NOMO-1 (cell line): ENCODE results near the gene CLDN6.

ENCODE experiments used
- DNase-seq, 2 experiments: peaks; one replicate each; lab custom pipeline; 2025; ENCODE audit not compliant: unreplicated experiment in 2 of 2; lab: John Stamatoyannopoulos, UW

The CLDN6 gene

DNA sequence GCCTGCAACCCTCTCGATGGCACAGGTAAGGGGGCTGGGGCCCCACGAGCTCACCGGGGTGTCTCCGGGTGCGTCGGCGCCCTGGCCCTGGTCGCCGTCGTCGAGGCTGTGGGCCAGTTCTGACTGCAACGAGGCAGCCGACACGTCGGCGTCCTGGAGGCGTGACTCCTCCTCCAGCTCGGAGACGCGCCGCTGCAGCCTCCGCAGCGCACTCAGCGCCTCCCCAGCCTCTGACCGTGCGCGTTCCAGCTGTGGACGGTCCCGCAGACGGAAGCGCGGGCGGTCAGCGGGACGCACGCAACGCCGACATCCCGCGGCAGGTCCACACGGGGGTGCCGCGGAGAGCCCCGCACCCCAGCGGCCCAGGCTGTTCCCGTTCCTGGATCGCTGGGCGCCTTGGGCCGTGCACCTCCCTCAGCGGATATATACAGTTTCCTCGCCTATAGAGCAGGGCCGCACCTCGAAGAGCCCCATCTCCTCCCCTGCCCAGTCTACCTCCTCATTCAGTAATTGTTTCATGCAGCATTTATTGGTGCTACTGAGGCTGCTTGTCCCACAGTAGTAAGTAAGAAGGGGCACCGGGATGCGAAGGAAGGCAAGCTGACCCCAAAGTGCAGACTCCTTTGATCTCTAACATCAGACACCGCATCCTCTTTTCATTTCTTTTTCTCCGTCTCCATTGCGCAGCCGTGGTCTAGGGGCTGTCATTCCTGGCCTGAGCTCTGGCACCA is 11.7 kb upstream of the CLDN6 start:
- peak in 1 of 2 experiments; percentile 28 for DNase-seq

DNA sequence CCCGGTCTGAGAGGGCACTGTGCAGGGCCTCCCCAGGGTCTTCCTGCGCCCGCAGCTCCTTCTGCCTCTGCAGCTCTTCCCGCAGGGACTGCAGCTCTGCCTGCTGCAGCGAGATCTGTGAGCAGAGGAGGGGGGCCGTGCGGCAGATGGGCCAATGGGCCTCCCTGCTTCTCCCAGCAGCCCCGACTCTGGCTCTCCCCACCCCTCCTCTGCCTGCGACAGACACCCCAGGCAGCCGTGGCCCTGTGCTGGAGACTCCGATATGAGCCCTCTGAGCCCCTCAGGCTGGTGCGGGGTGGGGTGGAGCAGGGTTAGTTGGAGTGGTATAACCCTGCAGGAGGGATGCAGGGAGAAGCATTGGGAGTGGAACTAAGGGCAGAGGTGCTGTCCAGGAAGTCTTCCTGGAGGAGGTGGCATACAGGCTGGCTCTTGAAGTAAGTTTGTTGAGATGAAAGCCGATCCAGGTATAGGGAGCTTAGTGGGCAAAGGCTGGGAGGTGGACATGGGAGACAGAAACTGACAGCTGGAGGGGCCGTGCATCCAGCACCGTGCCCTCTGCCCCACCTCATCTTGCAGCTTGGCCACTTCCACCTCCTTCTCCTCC is 10.8 kb upstream of the CLDN6 start:
- DNase-seq = no peak

DNA sequence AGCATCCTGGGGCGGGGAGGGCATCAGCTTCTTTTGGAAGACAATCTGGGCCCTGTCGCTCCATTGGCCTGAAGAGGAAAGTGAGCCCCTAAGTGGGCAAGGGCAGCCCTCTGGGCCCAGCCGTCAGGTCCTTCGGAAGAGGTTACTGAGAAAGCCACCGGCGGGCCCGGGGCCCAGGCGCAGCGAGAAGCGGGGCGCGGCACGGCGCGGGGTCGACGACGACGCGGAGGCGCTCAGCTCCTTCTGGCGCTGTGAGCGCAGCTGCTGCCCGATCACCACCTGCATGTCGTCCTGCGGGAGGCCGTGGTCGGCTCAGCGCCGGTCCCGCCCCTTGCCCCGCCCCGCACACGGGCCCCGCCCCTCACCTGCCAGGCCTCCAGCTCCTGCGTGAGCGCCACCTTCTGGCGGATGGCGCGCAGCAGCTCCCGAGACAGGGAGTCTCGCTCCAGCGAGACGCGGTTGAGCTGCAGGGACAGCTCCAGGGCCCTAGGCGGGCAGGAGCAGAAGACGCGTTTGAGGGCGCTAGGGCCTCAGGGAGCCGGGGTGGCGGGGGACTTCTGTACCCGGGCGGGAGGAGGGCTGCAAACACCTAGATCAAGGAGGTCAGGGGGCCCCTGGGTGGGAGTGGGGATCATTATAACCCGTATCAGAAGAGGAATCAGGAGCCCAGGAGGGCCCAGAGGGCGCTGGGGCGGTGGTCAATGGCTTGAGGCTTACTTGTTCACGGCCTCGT is 10.2 kb upstream of the CLDN6 start:
- peak; percentile 62 to 67 for DNase-seq

DNA sequence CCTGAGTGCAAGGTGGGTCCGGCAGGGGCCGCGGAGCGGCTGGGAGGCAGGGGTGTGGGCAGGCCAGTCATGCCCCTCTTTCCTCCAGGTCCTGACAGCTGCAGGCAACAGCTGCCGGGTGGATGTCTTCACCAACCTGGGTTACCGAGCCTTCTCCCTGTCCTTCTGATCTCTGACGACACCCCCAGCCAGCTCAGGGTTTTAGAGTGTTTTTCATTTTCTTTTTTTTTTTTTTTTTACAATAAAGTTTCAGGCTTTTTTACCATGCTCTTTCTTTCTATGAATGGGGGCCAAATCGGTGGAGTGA is 9.5 kb upstream of the CLDN6 start:
- DNase-seq = no peak

DNA sequence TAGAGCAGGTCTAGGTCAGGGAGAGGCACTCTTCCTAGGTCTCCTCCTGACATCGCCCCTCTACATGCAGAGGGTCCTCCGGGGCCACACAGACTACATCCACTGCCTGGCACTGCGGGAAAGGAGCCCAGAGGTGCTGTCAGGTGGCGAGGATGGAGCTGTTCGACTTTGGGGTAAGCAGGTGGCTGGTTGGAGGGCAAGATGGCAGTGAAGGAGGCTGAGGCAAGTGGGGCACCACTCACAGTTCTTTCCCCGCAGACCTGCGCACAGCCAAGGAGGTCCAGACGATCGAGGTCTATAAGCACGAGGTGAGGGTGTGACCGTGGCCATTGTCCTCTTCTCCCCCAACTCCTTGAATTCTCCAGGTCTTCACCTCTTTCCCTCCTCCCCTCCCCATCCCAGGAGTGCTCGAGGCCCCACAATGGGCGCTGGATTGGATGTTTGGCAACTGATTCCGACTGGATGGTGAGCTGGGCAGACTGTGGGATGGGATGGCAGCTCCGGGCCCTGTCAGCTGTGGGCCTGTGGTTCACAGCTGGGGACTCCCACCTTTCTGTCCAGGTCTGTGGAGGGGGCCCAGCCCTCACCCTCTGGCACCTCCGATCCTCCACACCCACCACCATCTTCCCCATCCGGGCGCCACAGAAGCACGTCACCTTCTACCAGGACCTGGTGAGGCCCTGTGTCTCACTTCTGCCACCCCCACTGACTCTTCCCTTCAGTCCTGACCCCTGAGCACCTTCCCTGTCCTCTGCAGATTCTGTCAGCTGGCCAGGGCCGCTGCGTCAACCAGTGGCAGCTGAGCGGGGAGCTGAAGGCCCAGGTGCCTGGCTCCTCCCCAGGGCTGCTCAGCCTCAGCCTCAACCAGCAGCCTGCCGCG is 8.9 kb upstream of the CLDN6 start:
- no peak for DNase-seq

DNA sequence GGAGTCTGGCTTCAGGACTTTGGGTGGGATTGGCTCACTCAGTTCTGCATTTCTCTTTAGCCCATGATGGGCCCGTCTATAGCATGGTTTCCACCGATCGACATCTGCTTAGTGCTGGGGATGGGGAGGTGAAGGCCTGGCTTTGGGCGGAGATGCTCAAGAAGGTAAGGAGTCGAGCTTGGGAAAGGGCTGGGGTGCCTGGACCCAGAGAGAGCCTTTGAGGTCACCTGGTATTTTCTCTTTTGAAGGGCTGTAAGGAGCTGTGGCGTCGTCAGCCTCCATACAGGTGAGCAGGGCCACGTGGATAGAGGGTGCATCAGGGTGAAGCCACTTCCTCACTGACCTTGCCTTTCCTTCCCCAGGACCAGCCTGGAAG is 8.0 kb upstream of the CLDN6 start:
- DNase-seq = no peak

DNA sequence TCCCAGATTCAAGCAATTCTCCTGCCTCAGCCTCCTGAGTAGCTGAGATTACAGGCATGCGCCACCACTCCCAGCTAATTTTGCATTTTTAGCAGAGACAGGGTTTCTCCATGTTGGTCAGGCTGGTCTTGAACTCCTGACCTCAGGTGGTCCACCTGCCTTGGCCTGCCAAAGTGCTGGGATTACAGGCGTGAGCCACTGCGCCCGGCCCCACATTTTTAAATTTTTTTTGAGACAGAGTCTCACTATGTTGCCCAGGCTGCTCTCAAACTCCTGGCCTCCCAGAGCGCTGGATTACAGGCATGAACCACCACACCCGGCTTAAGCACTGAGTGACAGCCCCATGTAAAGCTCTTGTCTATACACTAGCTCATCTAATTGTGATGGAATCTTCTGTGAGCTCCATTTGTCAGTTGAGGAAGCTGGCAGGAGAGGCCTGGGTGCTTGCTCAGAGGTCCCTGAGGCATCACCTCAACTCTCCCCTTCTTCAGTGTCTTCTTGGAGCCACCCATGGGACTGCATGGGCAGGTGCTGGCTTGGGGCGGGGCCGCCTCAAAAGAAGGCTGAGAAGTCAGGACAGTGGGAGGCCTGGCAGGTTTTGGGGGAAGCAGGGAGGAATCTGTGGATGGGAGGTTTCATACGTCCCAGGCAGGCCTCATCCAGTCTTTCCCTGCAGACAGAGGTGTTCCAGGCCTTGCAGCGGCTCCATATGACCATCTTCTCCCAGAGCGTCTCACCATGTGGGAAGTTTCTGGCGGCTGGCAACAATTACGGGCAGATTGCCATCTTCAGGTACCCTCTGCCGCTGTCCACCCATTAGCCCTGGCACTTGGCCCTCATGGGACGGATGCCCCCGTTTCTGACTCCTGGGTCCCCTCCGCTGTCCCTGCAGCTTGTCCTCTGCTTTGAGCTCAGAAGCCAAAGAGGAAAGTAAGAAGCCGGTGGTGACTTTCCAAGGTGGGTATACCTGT is 7.3 kb upstream of the CLDN6 start:
- DNase-seq = no peak

DNA sequence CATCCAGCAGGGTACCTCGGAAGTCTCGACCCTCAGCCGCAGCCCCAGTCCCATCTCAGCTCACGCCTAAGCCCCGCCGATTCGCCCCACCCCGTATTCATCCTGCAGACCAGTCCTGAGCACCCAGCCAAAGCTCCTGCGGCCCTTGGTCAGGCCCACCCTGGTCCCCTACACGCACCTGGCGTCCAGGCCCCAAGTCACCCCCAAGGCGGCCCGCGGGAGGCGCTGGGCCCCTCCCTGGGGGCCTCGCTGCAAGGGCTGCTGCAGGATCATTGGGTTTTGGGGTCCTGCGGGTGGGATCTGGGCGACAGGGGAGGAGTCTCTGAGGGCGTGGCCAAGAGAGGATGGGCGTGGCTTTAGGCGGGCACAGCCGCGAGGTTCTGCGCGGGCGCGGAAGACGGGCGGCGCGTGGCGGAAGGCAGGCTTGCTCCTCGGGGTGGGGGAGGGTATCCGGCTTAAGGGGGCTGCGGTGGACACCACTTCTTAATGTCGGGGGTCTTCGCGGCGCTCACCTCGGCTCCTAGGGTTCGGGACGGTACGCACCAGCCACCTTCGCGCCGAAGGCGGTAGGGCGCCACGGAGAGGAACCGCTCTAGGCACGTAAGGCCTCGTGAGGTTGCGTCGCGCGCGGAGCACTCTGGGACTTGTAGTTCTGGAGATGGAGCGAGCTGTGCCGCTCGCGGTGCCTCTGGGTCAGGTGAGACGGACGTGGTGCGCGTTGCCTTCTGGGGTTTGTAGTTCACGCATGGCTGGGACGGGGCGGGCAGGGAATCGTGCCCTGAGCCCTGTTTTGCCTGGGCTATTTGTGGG is 5.9 kb upstream of the CLDN6 start, which contains the start of the genes HCFC1R1 and THOC6:
Gene HCFC1R1 (minus strand): TSS at position 274 of the 810 bp plus-strand sequence. CDS start 1 bp downstream, at position 273.
Gene THOC6 (plus strand): TSS at position 367 of the 810 bp plus-strand sequence. CDS start 292 bp downstream, at position 659.
- DNase-seq = peak; percentile 95 to 97

DNA sequence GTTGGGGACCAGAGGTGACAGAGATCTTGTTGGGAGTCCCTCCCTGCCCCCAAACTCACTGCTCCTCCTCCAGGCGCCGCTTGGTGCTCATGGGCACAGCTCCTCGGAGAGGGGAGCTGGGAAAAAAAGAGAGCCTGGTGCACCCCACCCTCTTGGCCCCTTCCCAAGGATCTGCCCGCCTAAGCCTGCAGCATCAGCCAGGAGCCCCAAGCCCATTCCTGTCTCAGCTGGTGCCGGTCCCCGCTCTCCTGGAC is 5.4 kb upstream of the CLDN6 start:
- no peak for DNase-seq

DNA sequence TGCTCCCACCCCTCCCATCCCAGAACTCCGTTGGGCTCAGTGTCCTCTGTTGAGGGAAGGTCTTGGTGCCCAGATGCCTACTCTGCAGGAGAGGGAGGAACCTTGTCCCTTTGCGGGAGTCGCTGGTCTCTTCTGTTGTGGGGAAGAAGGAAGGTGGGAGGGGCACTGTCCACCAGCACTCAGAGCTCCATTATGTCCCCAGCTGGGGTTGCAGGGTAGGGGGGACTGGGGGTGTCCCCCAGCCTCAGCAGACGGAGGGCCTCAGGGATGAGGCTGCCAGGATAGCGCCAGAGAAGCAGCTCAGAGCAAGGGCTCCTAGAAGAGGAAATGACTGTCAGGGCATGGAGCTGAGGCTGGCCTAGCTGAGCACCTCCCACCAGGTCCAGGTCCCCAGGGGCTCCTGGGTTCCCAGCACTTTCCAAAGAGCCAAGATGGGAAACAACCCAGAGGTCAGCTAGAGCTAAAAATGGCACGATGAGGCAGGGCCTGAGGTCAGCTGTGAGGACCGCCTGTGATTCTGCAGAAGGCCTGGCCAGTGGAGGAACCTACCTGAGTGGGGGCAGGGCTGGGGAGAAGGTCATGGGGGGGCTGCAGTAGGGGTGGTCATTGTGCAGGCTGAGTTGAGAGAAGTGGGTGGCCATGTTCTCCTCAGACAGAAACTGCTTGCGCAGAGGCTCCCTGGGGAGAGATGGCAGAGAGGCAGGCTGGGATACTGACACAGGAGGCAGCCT is 4.9 kb upstream of the CLDN6 start:
- no peak for DNase-seq

DNA sequence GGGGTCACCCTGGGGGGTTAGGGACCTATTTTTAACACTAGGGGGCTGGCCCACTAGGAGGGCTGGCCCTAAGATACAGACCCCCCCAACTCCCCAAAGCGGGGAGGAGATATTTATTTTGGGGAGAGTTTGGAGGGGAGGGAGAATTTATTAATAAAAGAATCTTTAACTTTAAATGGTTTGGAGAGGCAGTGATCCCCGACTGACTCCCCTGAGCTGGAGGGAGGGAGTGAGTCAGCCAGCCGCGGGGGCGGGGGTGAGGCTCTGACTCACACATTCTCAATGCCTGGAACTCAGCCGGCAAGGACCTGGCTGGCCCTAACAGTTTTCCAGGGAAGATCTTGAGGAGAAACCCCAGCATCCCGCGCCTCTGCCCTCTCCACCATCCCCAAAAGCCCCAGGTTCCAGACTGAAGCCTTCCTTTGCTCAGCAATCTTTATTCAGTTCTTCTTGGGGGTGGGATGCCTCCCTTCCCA is 4.3 kb upstream of the CLDN6 start:
- peak; percentile 34 to 59 for DNase-seq

DNA sequence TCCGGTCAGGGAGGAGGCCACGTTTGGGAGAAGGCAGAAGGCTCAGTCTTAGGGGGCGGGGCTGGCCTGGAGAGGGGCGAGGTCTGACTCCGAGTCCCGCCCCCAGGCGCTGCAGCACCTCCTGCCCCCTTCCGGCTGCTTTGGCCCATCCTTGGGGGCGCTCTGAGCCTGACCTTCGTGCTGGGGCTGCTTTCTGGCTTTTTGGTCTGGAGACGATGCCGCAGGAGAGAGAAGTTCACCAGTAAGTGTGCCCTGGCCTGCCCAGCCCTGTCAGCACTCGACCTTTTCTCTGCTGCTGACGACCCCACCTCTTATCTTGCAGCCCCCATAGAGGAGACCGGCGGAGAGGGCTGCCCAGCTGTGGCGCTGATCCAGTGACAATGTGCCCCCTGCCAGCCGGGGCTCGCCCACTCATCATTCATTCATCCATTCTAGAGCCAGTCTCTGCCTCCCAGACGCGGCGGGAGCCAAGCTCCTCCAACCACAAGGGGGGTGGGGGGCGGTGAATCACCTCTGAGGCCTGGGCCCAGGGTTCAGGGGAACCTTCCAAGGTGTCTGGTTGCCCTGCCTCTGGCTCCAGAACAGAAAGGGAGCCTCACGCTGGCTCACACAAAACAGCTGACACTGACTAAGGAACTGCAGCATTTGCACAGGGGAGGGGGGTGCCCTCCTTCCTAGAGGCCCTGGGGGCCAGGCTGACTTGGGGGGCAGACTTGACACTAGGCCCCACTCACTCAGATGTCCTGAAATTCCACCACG is 3.6 kb upstream of the CLDN6 start:
- peak; percentile 74 to 91 for DNase-seq

DNA sequence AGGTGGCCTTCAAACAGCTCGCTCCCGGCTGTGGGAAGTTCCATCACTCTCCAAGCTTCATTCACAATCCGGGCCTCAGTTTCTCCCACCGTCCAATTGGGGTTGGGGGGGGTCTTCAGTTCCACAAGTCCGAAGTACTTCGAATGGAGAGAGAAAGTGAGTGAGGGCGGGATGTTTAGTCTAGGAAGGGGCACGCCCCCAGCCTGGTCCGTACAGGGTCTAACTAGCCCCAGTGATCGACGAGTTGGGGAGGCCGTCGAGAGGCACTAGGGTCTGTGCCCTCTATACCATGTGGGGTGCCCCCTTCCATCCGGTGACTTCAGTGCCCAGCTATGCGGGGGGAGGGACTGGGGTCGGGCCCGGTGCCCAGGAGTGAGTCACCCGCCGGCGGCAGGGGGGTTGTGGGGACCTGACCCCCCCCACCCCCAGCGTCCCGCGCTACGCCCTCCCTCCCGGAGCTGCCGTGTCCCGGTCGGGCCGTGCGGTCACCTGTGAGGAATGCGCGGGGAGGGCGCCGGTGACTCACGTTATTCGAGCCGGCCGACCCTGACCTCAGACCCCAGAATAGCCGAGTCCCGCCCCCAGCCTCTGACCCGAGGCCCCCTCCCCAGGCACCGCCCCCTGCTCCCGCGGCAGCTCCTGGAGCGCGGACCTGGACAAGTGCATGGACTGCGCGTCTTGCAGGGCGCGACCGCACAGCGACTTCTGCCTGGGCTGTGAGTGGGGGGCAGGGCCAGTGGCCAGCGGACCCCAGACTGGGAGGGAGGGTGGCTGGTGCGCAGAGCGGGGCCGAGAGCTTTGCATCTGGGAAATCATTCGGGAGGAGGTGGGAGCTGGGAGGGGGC is 2.8 kb upstream of the CLDN6 start:
- peak in 1 of 2 experiments; percentile 37 for DNase-seq

DNA sequence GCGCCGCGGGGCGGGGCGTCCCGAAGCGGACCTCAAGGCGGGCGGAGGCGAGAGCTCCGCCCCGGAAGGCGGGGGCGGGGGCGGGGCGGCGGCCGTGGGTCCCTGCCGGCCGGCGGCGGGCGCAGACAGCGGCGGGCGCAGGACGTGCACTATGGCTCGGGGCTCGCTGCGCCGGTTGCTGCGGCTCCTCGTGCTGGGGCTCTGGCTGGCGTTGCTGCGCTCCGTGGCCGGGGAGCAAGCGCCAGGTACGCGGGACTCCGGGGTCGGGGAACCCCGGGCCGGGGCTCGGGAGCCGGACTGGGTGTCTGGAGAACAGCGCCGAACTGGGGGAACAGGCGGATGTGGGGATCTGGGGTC is 2.2 kb upstream of the CLDN6 start, which contains the start of gene TNFRSF12A:
Gene TNFRSF12A (plus strand): TSS at position 122 of the 357 bp plus-strand sequence. CDS start 30 bp downstream, at position 152.
- DNase-seq = peak; percentile 66 to 87

DNA sequence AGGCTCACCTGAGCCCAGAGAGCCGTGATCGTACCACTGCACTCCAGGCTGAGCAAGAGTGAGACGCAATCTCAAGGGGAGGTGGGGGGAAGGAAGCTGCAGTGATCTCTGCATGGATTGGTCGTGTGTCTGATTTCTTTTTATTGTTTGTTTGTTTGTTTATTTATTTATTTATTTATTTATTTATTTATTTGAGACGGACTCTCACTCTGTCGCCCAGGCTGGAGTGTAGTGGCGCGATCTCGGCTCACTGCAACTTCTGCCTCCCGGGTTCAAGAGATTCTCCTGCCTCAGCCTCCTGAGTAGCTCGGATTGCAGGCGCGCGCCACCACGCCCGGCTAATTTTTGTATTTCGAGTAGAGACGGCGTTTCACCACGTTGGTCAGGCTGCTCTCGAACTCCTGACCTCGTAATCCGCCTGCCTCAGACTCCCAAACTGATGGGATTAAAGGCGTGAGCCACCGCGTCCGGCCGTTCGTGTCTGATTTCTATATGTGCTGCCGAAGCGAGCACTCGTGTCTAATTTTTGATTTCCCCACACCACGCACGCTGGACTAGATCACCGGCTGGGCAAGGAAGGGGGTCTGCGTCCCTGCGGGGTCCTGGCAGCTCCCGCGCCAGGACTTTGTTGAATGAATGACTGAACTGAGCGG is 1.7 kb upstream of the CLDN6 start:
- DNase-seq = no peak

DNA sequence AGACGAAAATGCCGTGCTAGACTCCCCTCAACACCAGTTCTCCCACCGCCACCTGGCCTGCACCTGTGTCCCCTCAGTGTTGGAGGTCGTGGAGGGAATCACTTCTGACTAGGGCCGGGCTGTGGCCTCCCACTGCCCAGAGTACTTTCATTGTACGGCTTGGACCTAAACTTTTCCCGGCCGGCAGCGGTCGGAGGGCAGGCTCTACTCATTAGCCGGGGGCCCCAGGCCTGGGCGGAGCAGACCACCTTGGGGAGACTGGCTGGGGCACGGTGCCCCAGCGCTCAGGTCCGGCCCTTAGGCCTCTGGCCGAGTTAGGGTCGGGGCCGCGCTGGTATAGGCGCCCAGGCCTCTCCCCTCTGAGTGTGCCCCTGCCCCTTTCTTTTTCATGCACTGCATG is 639 bp downstream of the CLDN6 start:
- DNase-seq = no peak
